GM10248 (cell line): Measurements from ENCODE around the gene CD74.
A peak's percentile ranks its signal among the peaks of the same experiment; 100 is the strongest.

Source experiments
- CTCF ChIA-PET: fragments of 300-600 bp; sonication (Branson Sonifier 250); formaldehyde crosslinking; extraction: SDS; loops from one replicate; lab custom pipeline; 2021; ENCODE audit warnings: antibody characterized with exemption; lab: Yijun Ruan, JAX
- POLR2A ChIA-PET: fragments of 350-650 bp; sonication (Branson Sonifier 250); formaldehyde crosslinking; extraction: SDS; loops from one replicate; lab custom pipeline; 2020; ENCODE audit warnings: antibody characterized with exemption; lab: Yijun Ruan, JAX
- DNase-seq: peaks from one replicate; pipeline ENCODE4 v3.0.0; 2012; ENCODE audit errors: extremely low spot score
- TF ChIP-seq, protein P1 (sequence below): IDR thresholded peaks from 2 replicates; pipeline ENCODE4 v1.5.1; 2012; ENCODE audit warnings: mild to moderate bottlenecking, low read depth; ENCODE audit errors: extremely low read depth, missing control alignments, control extremely low read depth

Gene CD74

DNA sequence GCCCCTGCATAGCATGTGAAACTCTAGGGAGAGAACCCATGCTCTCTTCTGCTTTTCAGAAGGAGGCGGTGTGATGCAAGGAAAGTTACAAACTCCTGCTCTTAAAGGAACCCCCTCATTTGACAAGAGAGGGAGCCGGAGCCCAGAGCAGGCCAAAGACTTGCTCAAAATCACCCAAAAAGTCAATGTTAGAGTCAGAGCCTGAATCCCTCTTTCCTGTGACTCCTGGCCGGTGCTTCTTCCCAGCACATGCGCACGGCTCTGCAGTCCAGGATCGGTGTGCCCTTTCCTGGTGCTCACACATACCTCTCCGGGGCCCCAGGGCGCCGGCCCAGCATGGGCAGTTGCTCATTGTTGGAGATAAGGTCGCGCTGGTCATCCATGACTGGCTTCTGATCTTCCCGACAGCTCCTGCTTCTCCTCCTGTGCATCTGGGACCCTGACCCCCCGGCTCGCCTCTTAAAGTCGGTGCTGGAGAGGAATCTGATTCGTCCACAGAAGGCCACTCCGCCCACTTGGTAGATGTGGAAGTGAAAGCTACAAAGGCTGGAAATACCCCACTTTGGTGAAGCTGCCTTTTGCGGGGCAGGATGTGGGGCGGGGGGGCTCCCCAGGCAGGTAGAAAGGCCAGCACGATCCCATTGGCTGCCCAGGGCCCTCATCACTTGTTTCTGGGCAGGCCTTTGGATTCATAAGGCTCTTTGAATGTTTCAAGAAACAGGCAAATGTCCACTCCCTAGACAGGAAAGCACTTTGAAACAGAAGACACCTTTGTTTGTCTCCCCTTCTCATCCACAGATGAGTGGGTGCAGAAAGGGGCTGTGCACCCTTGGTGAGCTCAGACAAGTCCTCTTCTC is at the start of gene CD74:
Gene CD74, minus strand, starts transcription at position 592 of the 857 bp plus-strand sequence. Its CDS starts 161 bp downstream, at position 431.
- ChIA-PET CTCF (interaction anchor here (0.9 to 3.7 kb wide), 9 partner anchors 9 to 51 kb away, joined by 3 to 29 read pairs (median 4); no protein-coding TSS in a partner anchor), POLR2A (interaction anchor here (0.6 to 3.6 kb wide), 18 partner anchors 8 to 840 kb away, joined by 3 to 25 read pairs (median 6); partner anchors contain the start of genes GM2A and RPS14)
- DNase-seq, result peak; percentile 92
- TF ChIP-seq, protein P1, sequence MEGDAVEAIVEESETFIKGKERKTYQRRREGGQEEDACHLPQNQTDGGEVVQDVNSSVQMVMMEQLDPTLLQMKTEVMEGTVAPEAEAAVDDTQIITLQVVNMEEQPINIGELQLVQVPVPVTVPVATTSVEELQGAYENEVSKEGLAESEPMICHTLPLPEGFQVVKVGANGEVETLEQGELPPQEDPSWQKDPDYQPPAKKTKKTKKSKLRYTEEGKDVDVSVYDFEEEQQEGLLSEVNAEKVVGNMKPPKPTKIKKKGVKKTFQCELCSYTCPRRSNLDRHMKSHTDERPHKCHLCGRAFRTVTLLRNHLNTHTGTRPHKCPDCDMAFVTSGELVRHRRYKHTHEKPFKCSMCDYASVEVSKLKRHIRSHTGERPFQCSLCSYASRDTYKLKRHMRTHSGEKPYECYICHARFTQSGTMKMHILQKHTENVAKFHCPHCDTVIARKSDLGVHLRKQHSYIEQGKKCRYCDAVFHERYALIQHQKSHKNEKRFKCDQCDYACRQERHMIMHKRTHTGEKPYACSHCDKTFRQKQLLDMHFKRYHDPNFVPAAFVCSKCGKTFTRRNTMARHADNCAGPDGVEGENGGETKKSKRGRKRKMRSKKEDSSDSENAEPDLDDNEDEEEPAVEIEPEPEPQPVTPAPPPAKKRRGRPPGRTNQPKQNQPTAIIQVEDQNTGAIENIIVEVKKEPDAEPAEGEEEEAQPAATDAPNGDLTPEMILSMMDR, result no peak

DNA sequence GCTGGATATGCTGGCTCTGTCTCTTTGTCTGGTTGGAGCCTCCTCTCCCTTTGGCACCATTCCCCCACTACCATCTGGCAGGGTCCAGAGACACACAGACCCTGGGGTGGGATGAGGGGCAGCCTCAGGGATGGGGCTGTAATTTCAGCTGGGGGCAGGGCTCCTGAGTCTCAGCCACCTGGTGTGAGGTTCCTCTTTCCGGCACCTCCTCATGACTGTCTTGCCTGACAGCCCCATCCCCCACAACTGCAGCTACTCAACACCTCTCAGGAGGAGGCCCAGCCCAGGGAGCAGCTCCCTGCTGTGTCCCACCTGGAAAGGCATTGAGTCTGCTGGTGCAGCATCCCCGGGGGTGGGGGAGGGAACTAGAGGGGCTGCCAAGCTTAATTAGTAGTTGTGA is 48.5 kb upstream of the CD74 start:
- CTCF ChIA-PET, result interaction anchor here (0.8 to 8.9 kb wide), 13 partner anchors 11 to 100 kb away, joined by 3 to 75 read pairs (median 5); partner anchors contain the start of gene RPS14
- TF ChIP-seq, protein P1, result no peak
- POLR2A ChIA-PET, result interaction anchor here (0.6 kb wide), 2 partner anchors 16 to 20 kb away, joined by 3 read pairs; no protein-coding TSS in a partner anchor
- DNase-seq, result peak; percentile 89

DNA sequence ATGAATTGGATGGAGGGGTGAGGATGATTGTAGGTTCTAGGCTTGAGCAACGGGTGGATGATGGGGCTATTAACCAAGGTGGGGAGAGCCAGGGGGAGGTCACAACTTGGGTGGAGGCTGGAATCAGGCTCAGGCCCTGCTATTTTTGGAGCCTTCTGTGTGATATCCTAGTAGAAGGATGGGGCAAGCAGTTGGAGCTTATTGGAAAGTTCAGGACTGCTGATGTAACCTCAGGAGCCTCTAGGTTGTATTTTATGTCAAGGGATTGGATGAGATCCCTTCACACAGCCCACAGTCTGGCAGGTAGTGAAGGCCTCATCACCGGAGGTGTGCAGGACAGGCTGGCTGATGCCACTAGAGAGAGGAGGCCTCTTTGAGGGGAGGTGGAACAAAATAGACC is 48.1 kb upstream of the CD74 start:
- ChIA-PET CTCF (interaction anchor here (0.9 to 8.9 kb wide), 13 partner anchors 11 to 100 kb away, joined by 3 to 75 read pairs (median 5); partner anchors contain the start of gene RPS14), POLR2A (interaction anchor here (0.6 kb wide), 2 partner anchors 15 to 20 kb away, joined by 3 read pairs; no protein-coding TSS in a partner anchor)
- no peak for DNase-seq
- TF ChIP-seq, protein P1, result no peak

DNA sequence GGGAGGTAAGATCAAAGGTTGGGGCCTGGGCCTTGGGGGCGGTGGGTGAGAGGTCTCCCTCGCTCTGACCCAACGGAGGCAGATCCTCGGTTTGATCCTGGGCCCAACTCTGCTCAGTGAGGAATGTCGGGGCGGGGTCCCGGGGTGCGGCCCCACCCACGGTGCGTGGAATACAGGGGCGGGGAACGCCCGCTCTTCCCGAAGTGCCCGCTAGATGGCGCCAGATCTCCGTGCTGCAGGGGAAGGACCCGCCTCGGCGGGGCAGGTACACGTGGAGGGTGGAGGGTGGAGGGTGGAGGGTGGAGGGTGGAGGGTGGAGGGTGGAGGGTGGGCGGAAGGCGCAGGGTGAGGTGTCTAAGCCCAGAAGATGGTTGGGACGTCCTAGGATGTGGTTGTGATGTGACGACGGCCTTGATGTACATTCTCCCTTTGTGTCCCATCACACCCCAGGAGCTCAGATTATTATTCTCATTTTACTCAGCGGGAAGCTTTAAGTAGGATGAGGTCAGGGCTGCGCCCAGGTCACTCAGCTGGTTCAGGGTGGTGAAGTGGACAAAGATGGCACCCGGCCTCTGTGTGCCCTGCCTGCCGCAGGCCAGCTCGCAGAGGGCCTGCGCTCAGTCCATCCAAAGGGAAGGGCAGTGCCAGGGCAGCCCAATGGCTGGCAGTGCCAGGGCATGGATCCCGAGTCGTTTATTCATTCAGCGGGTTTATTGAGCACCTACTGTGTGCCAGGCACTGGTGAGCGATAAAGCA is 46.3 kb upstream of the CD74 start:
- CTCF ChIA-PET, result interaction anchor here (0.6 to 8.9 kb wide), 49 partner anchors 9 to 1024 kb away, joined by 3 to 75 read pairs (median 4); partner anchors contain the start of genes IRGM, MYOZ3, RBM22 and RPS14
- POLR2A ChIA-PET, result interaction anchor here (0.6 kb wide), 2 partner anchors 63 to 95 kb away, joined by 4 read pairs; no protein-coding TSS in a partner anchor
- peak; percentile 84 for DNase-seq
- TF ChIP-seq, protein P1, result peak; percentile 94

DNA sequence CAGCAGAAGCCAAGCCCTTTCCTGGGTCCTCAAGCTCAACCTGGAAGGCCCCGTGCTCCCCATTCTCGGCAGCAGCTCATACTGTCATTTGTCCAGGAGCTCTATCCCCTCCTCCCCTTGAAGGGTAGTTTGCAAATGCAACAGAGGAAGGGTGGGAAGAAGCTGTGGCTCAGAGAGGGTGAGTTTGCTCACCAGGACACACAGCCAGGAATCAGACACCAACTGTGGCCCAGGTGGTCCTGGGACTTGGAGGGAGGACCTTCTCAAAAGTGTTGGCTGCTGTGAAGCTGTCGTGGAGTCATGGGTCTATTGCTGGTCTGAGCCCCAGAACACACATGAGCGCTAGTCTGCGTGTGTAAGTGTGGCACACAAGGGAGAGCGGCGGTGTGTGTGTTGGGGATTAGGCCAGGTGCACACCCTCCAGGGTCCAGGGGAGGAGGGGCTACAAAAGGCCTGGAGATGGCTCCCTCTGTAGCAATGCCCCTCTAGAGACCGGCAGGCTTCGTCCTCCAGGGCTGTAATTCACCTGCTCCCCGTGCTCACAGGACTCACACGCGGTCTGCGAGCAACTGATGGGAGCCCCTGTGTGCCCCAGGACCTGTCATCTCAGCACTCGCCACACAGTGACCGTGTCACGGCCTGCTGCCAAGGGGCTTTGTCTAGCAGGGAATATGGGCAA is 45.0 kb upstream of the CD74 start:
- TF ChIP-seq, protein P1, result no peak
- ChIA-PET POLR2A (interaction anchor here (0.6 kb wide), 1 partner anchor 11 kb away, joined by 3 read pairs; no protein-coding TSS in a partner anchor), CTCF (interaction anchor here (0.6 to 8.9 kb wide), 22 partner anchors 8 to 389 kb away, joined by 3 to 75 read pairs (median 8); partner anchors contain the start of genes IRGM, MYOZ3, RBM22 and RPS14)
- no peak for DNase-seq
